Fibroblast of lung (primary cell): ENCODE results near the gene IL17C. TPM values are rescaled to one million over a fixed set of nuclear protein-coding genes. Genes with fewer than 3 reads are reported as not detected.

Experiments used
- DNase-seq, 2 donors: peaks; one replicate each; pipeline versions ENCODE4 v3.0.0 to v3.0.0-alpha.2; 2010; ENCODE audit warnings: low read depth in 2 of 2
- H2AFZ ChIP-seq: 2 replicates; pipeline ENCODE4 v1.5.1; 2012; ENCODE audit warnings: low read length, control low read depth, inconsistent platforms
- H3K27ac ChIP-seq: 2 replicates; pipeline ENCODE4 v1.5.1; 2011; ENCODE audit warnings: low read length, control low read depth; ENCODE audit not compliant: insufficient read depth
- H3K27me3 ChIP-seq: 2 replicates; pipeline ENCODE4 v1.5.1; 2011; ENCODE audit warnings: mild to moderate bottlenecking, low read length; ENCODE audit not compliant: control insufficient read depth, insufficient read depth
- H3K36me3 ChIP-seq: 2 replicates; pipeline ENCODE4 v1.5.1; 2011; ENCODE audit warnings: low read length; ENCODE audit not compliant: control insufficient read depth, insufficient read depth
- H3K4me1 ChIP-seq: 2 replicates; pipeline ENCODE4 v1.5.1; 2011; ENCODE audit warnings: low read length; ENCODE audit not compliant: control insufficient read depth, insufficient read depth; ENCODE audit errors: extremely low read depth
- H3K4me2 ChIP-seq: 2 replicates; pipeline ENCODE4 v1.5.1; 2011; ENCODE audit warnings: low read length, control low read depth; ENCODE audit not compliant: insufficient read depth; ENCODE audit errors: extremely low read depth
- H3K4me3 ChIP-seq, 4 experiments: fragments of 200-600 bp in 1 of 4; sonication (generic) in 1 of 4; replicated peaks in 1 of 4; 2 replicates each; pipeline ENCODE4 v1.5.1; 2011 to 2016; ENCODE audit warnings: low read length in 4 of 4, low read depth in 3 of 4, mild to moderate bottlenecking in 3 of 4, control low read depth in 2 of 4, inconsistent platforms in 1 of 4, mixed read lengths in 1 of 4; ENCODE audit not compliant: insufficient read depth in 1 of 4; ENCODE audit errors: control extremely low read depth in 1 of 4
- H3K79me2 ChIP-seq: 2 replicates; pipeline ENCODE4 v1.5.1; 2012; ENCODE audit warnings: mild to moderate bottlenecking, low read length, inconsistent platforms; ENCODE audit not compliant: control insufficient read depth, insufficient read depth
- H3K9ac ChIP-seq: 2 replicates; pipeline ENCODE4 v1.5.1; 2011; ENCODE audit warnings: mild to moderate bottlenecking, low read length, control low read depth; ENCODE audit not compliant: insufficient read depth
- H3K9me3 ChIP-seq: 2 replicates; pipeline ENCODE4 v1.5.1; 2012; ENCODE audit warnings: low read depth, low read length; ENCODE audit not compliant: control insufficient read depth, insufficient read depth
- H4K20me1 ChIP-seq: 2 replicates; pipeline ENCODE4 v1.5.1; 2011; ENCODE audit warnings: low read length; ENCODE audit not compliant: control insufficient read depth, insufficient read depth; ENCODE audit errors: extremely low read depth
- EZH2 ChIP-seq: IDR thresholded peaks from 2 replicates; pipeline ENCODE4 v1.5.1; 2012; ENCODE audit warnings: low read length, control low read depth, mild to moderate bottlenecking; ENCODE audit errors: missing control alignments
- polyA plus RNA-seq, 2 donors: library from polyadenylated mRNA; depleted of rRNA in 1 of 2; stranded (reverse) in 1 of 2; unstranded in 1 of 2; fragments of >200 nt; gene quantifications; 2 replicates each; pipeline ENCODE4 v1.2.1, GENCODE V29; 2011 to 2012; ENCODE audit warnings: missing spikeins in 1 of 2
- total RNA-seq: library from RNA; depleted of rRNA; stranded (reverse); fragments of >200 nt; gene quantifications from 2 replicates; pipeline ENCODE4 v1.2.1, GENCODE V29; 2014
- TF ChIP-seq, protein P1 (sequence below), 2 donors: IDR thresholded peaks in 1 of 2; conservative IDR thresholded peaks in 1 of 2; 1 replicate in 1 of 2; 2 replicates in 1 of 2; pipeline ENCODE4 v1.5.1; 2011 to 2012; ENCODE audit warnings: low read length in 2 of 2, control low read depth in 1 of 2, inconsistent platforms in 1 of 2, low read depth in 1 of 2, mild to moderate bottlenecking in 1 of 2

IL17C gene
- total and polyA plus RNA-seq, 2 donors (not counting 1 experiment from before 2014, with no cell fraction given): not detected

DNA sequence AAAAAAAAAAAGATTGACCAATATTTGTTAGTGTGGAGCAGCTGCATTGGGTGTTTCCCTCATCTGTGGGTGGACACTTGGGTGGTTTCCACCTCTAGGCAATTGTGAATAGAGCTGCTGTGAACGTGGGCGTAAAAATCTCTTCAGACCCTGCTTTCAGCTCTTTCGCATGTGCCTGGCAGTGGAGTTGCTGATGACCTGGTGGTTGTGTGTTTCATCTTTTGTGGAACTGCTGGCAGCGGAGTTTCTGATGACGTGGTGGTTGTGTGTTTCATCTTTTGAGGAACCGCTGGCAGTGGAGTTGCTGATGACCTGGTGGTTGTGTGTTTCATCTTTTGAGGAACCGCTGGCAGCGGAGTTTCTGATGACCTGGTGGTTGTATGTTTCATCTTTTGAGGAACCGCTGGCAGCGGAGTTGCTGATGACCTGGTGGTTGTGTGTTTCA lies 46.8 kb upstream of the IL17C start:
- H4K20me1 ChIP-seq: no peaks in the 10 kb centered on the region

DNA sequence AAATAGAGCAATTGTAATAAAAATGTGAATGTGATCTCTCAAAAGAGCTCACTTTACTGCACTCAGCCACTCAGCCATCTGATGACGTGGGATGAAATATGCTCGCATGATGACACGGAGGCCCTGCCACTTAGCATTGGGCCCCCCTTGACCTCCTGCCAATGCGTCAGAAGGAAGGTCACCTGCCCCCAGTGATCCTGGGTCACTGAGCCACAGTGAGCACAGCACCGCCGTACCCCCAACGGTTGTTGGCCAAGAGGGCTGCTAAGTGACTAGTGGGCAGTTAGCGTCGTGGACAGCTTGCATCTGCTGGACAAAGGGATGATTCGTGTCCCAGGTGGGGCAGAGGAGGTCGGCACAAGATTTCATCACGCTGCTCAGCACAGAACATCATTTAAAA lies 45.3 kb upstream of the IL17C start:
- no peaks in the 10 kb centered on the region for H3K27me3 ChIP-seq
- no peaks in the 10 kb centered on the region for H3K4me1 ChIP-seq
- H3K27ac ChIP-seq: no peak overlapping the region
- H3K9me3 ChIP-seq: no peaks in the 10 kb centered on the region
- no peak overlapping the region for H3K4me3 ChIP-seq
- no peak overlapping the region for H3K4me2 ChIP-seq
- peaks cover 4% of the 10 kb centered on the region for H3K79me2 ChIP-seq
- DNase-seq: no peak
- H3K36me3 ChIP-seq: peaks cover 13% of the 10 kb centered on the region
- TF ChIP-seq, protein P1, sequence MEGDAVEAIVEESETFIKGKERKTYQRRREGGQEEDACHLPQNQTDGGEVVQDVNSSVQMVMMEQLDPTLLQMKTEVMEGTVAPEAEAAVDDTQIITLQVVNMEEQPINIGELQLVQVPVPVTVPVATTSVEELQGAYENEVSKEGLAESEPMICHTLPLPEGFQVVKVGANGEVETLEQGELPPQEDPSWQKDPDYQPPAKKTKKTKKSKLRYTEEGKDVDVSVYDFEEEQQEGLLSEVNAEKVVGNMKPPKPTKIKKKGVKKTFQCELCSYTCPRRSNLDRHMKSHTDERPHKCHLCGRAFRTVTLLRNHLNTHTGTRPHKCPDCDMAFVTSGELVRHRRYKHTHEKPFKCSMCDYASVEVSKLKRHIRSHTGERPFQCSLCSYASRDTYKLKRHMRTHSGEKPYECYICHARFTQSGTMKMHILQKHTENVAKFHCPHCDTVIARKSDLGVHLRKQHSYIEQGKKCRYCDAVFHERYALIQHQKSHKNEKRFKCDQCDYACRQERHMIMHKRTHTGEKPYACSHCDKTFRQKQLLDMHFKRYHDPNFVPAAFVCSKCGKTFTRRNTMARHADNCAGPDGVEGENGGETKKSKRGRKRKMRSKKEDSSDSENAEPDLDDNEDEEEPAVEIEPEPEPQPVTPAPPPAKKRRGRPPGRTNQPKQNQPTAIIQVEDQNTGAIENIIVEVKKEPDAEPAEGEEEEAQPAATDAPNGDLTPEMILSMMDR (conservative IDR thresholded peaks at IDR 0.05 in 1 of 2, IDR thresholded peaks at IDR 0.05 in 1 of 2; ENCODE audit: low read depth in 1 of 2, low read length in 2 of 2): no peak
- TF ChIP-seq EZH2: no peak
- no peak overlapping the region for H3K9ac ChIP-seq
- H4K20me1 ChIP-seq: no peaks in the 10 kb centered on the region
- H2AFZ ChIP-seq: no peak overlapping the region

More for the DNA sequence above, 46.8 kb upstream of the IL17C start:
- H3K4me1 ChIP-seq: no peaks in the 10 kb centered on the region
- DNase-seq: peak in 1 of 2 donors; percentile 79
- no peak for TF ChIP-seq EZH2
- TF ChIP-seq, protein P1 (conservative IDR thresholded peaks at IDR 0.05 in 1 of 2, IDR thresholded peaks at IDR 0.05 in 1 of 2; ENCODE audit: low read depth in 1 of 2, low read length in 2 of 2): no peak
- H3K36me3 ChIP-seq: peaks cover 13% of the 10 kb centered on the region
- no peaks in the 10 kb centered on the region for H3K9me3 ChIP-seq
- H3K79me2 ChIP-seq: peaks cover 4% of the 10 kb centered on the region
- no peak overlapping the region for H3K4me3 ChIP-seq
- H3K27ac ChIP-seq: no peak overlapping the region
- H3K9ac ChIP-seq: no peak overlapping the region
- H3K4me2 ChIP-seq: no peak overlapping the region
- H3K27me3 ChIP-seq: no peaks in the 10 kb centered on the region
- no peak overlapping the region for H2AFZ ChIP-seq

GRCh38 chr16:88593489-88593888 lies 44.9 kb upstream of the IL17C start:
- no peak overlapping the region for H3K9ac ChIP-seq
- TF ChIP-seq EZH2: no peak
- TF ChIP-seq, protein P1 (conservative IDR thresholded peaks at IDR 0.05 in 1 of 2, IDR thresholded peaks at IDR 0.05 in 1 of 2; ENCODE audit: low read depth in 1 of 2, low read length in 2 of 2): no peak
- no peak overlapping the region for H3K4me3 ChIP-seq
- no peak for DNase-seq
- no peaks in the 10 kb centered on the region for H3K9me3 ChIP-seq
- no peak overlapping the region for H2AFZ ChIP-seq
- H3K79me2 ChIP-seq: peaks cover 4% of the 10 kb centered on the region
- no peak overlapping the region for H3K27ac ChIP-seq
- H3K4me2 ChIP-seq: no peak overlapping the region
- no peaks in the 10 kb centered on the region for H3K27me3 ChIP-seq
- H3K36me3 ChIP-seq: peaks cover 13% of the 10 kb centered on the region
- H4K20me1 ChIP-seq: no peaks in the 10 kb centered on the region
- no peaks in the 10 kb centered on the region for H3K4me1 ChIP-seq
